HepG2 (cell line): ENCODE results near the gene KISS1R. TPM values are rescaled to one million over a fixed set of nuclear protein-coding genes. Genes with fewer than 3 reads are reported as not detected.

Source experiments
- ELF4 ChIP-seq: sonication (generic); formaldehyde crosslinking; IDR thresholded peaks from 2 replicates; pipeline ENCODE4 v1.5.0; 2020; ENCODE audit warnings: missing genetic modification reagents, mild to moderate bottlenecking, moderate library complexity, borderline replicate concordance
- ERF ChIP-seq: IDR thresholded peaks from 2 replicates; pipeline ENCODE4 v1.6.1; 2018; ENCODE audit warnings: missing biosample characterization, missing genetic modification reagents
- HMGXB3 ChIP-seq: sonication (generic); formaldehyde crosslinking; IDR thresholded peaks from 2 replicates; pipeline ENCODE4 v1.4.0; 2020; ENCODE audit warnings: missing genetic modification reagents, borderline replicate concordance
- HOXA3 ChIP-seq: sonication (generic); formaldehyde crosslinking; IDR thresholded peaks from 2 replicates; pipeline ENCODE4 v1.5.0; 2020; ENCODE audit warnings: missing genetic modification reagents
- JUNB ChIP-seq: sonication (generic); formaldehyde crosslinking; IDR thresholded peaks from 2 replicates; pipeline ENCODE4 v1.8.0; 2022; ENCODE audit warnings: missing genetic modification reagents, mild to moderate bottlenecking, borderline replicate concordance
- MEIS2 ChIP-seq: sonication (generic); formaldehyde crosslinking; IDR thresholded peaks from 2 replicates; pipeline ENCODE4 v1.9.0; 2021; ENCODE audit warnings: mild to moderate bottlenecking, missing genetic modification reagents
- PAF1 ChIP-seq: IDR thresholded peaks from 2 replicates; pipeline ENCODE4 v1.6.1; 2016; ENCODE audit warnings: missing genetic modification reagents, missing compliant biosample characterization
- RFXANK ChIP-seq: IDR thresholded peaks from 2 replicates; pipeline ENCODE4 v1.6.1; 2016
- SOX13 ChIP-seq, 3 experiments: fragments of 450-650 bp in 1 of 3; sonication (generic) in 1 of 3; formaldehyde crosslinking in 1 of 3; IDR thresholded peaks in 2 of 3; conservative IDR thresholded peaks in 1 of 3; 2 replicates each; pipeline versions ENCODE4 v1.5.0 to v1.6.1; 2016 to 2020; ENCODE audit warnings: antibody characterized with exemption in 1 of 3, mild to moderate bottlenecking in 1 of 3, missing compliant biosample characterization in 1 of 3, missing genetic modification reagents in 1 of 3, moderate library complexity in 1 of 3
- SP1 ChIP-seq, 2 experiments: fragments of 450-650 bp in 1 of 2; sonication (generic) in 1 of 2; formaldehyde crosslinking in 1 of 2; IDR thresholded peaks; 2 replicates each; pipeline versions ENCODE4 v1.4.0 to v1.6.1; 2016 to 2020; ENCODE audit warnings: missing genetic modification reagents in 1 of 2
- SUZ12 ChIP-seq: fragments of 150-350 bp; IDR thresholded peaks from 2 replicates; pipeline ENCODE4 v1.6.1; 2014; ENCODE audit warnings: low read depth, low read length
- TFE3 ChIP-seq: IDR thresholded peaks from 2 replicates; pipeline ENCODE4 v1.6.1; 2016
- TOE1 ChIP-seq: sonication (generic); formaldehyde crosslinking; IDR thresholded peaks from 2 replicates; pipeline ENCODE4 v1.4.0; 2020; ENCODE audit warnings: mild to moderate bottlenecking, missing genetic modification reagents
- UBTF ChIP-seq: sonication (generic); formaldehyde crosslinking; IDR thresholded peaks from 2 replicates; pipeline ENCODE4 v1.4.0; 2020; ENCODE audit warnings: mild to moderate bottlenecking, missing genetic modification reagents
- ZBTB8A ChIP-seq: sonication (generic); formaldehyde crosslinking; IDR thresholded peaks from 2 replicates; pipeline ENCODE4 v1.4.0; 2020; ENCODE audit warnings: mild to moderate bottlenecking, low read depth, missing genetic modification reagents, borderline replicate concordance
- ZNF121 ChIP-seq: sonication (generic); formaldehyde crosslinking; IDR thresholded peaks from 2 replicates; pipeline ENCODE4 v1.5.0; 2020; ENCODE audit warnings: mild to moderate bottlenecking, missing genetic modification reagents
- ZNF598 ChIP-seq: sonication (generic); formaldehyde crosslinking; IDR thresholded peaks from 2 replicates; pipeline ENCODE4 v1.5.1; 2020; ENCODE audit warnings: mild to moderate bottlenecking, missing genetic modification reagents, borderline replicate concordance
- polyA plus RNA-seq, 8 experiments: library from polyadenylated mRNA; depleted of rRNA in 3 of 8; stranded (reverse) in 7 of 8; unstranded in 1 of 8; fragments of >200 nt; fragmentation: Illumina TruSeq in 4 of 8; extraction: Trizol in 4 of 8; gene quantifications; 2 replicates each; pipeline versions ENCODE4 v1.2.1 to v1.2.3, GENCODE V29; 2011 to 2016; ENCODE audit warnings: low read depth in 4 of 8, missing spikeins in 1 of 8, mixed read lengths in 1 of 8; ENCODE audit not compliant: insufficient read depth in 1 of 8
- total RNA-seq, 5 experiments: library from RNA; depleted of rRNA; stranded (reverse); fragments of >200 nt; fragmentation: Illumina TruSeq; extraction: Trizol; gene quantifications; 2 replicates each; pipeline ENCODE4 v1.2.3, GENCODE V29; 2016; ENCODE audit warnings: low read depth in 1 of 5
- TF ChIP-seq, protein P1 (sequence below): sonication (generic); formaldehyde crosslinking; IDR thresholded peaks from 2 replicates; pipeline ENCODE4 v1.5.1; 2020; ENCODE audit warnings: missing genetic modification reagents, mild to moderate bottlenecking, borderline replicate concordance

KISS1R gene
- total and polyA plus RNA-seq, 2 of the 13 experiments (the other 11 are each of a cell fraction or from before 2014, with no cell fraction given) = 1.1 to 10.2 TPM

GRCh38 chr19:932648-933552, 15.8 kb downstream of the KISS1R start (continued):
- TF ChIP-seq, protein P1, sequence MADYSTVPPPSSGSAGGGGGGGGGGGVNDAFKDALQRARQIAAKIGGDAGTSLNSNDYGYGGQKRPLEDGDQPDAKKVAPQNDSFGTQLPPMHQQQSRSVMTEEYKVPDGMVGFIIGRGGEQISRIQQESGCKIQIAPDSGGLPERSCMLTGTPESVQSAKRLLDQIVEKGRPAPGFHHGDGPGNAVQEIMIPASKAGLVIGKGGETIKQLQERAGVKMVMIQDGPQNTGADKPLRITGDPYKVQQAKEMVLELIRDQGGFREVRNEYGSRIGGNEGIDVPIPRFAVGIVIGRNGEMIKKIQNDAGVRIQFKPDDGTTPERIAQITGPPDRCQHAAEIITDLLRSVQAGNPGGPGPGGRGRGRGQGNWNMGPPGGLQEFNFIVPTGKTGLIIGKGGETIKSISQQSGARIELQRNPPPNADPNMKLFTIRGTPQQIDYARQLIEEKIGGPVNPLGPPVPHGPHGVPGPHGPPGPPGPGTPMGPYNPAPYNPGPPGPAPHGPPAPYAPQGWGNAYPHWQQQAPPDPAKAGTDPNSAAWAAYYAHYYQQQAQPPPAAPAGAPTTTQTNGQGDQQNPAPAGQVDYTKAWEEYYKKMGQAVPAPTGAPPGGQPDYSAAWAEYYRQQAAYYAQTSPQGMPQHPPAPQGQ (CRISPR knock-in tag) = no peak
- peak; percentile 34; the same call in 1 of the 2 replicates for TF ChIP-seq ERF
- peak; percentile 46; the same call in 1 of the 2 replicates for TF ChIP-seq UBTF (CRISPR knock-in tag)
- TF ChIP-seq JUNB (CRISPR knock-in tag) = no peak
- no peak for TF ChIP-seq ZNF598 (CRISPR knock-in tag)
- no peak for TF ChIP-seq ZBTB8A (CRISPR knock-in tag)
- TF ChIP-seq RFXANK (CRISPR knock-in tag) = no peak
- no peak for TF ChIP-seq PAF1
- peak; percentile 25; the same call in 1 of the 2 replicates for TF ChIP-seq HOXA3 (CRISPR knock-in tag)
- TF ChIP-seq ZNF121 = no peak
- no peak for TF ChIP-seq SP1 (IDR thresholded peaks at IDR 0.05)
- 0 out of 2 replicates have a peak, but pooled peaks have one; percentile 16 for TF ChIP-seq SP1 (CRISPR knock-in tag; IDR thresholded peaks at IDR 0.05)
- no peak for TF ChIP-seq HMGXB3 (CRISPR knock-in tag)
- TF ChIP-seq MEIS2 (CRISPR knock-in tag) = no peak
- TF ChIP-seq ELF4 (CRISPR knock-in tag) = no peak
- no peak for TF ChIP-seq TOE1
- no peak for TF ChIP-seq TFE3 (CRISPR knock-in tag)
- no peak for TF ChIP-seq SUZ12
- no peak for TF ChIP-seq SOX13 (IDR thresholded peaks at IDR 0.05)
- no peak for TF ChIP-seq SOX13 (CRISPR knock-in tag; conservative IDR thresholded peaks at IDR 0.05 in 1 of 2, IDR thresholded peaks at IDR 0.05 in 1 of 2)
